C4-2B (cell line): ENCODE data around the gene SRSF5.

ENCODE experiments used
- ZFX ChIP-seq: fragments of 450-650 bp; IDR thresholded peaks from 2 replicates; pipeline ENCODE4 v1.6.1; 2017
- TF ChIP-seq, protein P1 (sequence below): fragments of 450-650 bp; conservative IDR thresholded peaks from 2 replicates; pipeline ENCODE4 v1.5.1; 2017; ENCODE audit warnings: mild to moderate bottlenecking

DNA sequence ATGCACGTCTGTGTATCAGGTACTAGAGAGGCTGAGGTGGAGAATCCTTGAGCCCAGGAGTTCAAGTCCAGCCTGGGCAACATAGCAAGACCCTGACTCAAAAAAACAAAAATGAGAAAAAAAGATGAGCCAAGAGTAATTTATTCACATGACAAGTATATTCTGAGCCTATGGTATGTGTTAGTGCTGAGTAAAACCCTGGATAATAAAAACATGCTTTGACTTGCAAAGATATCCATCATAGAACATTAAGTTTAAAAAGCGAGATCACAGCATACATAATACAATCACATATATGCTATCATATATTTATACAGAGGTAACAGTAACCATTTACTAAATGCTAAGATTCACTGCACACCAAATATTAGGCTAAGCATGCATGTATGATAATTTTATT, 54.0 kb downstream of the SRSF5 start:
- TF ChIP-seq, protein P1, sequence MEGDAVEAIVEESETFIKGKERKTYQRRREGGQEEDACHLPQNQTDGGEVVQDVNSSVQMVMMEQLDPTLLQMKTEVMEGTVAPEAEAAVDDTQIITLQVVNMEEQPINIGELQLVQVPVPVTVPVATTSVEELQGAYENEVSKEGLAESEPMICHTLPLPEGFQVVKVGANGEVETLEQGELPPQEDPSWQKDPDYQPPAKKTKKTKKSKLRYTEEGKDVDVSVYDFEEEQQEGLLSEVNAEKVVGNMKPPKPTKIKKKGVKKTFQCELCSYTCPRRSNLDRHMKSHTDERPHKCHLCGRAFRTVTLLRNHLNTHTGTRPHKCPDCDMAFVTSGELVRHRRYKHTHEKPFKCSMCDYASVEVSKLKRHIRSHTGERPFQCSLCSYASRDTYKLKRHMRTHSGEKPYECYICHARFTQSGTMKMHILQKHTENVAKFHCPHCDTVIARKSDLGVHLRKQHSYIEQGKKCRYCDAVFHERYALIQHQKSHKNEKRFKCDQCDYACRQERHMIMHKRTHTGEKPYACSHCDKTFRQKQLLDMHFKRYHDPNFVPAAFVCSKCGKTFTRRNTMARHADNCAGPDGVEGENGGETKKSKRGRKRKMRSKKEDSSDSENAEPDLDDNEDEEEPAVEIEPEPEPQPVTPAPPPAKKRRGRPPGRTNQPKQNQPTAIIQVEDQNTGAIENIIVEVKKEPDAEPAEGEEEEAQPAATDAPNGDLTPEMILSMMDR, result no peak
- TF ChIP-seq ZFX, result no peak
